Measurements from ENCODE around the gene N4BP2L2. TPM values are rescaled to one million over a fixed set of nuclear protein-coding genes. Genes with fewer than 3 reads are reported as not detected.

Gene N4BP2L2
- total and polyA plus RNA-seq, 9 of the 15 experiments (the other 6 are each of a cell fraction or from before 2014, with no cell fraction given), result 33.9 to 76.4 (median 48.7) TPM

DNA sequence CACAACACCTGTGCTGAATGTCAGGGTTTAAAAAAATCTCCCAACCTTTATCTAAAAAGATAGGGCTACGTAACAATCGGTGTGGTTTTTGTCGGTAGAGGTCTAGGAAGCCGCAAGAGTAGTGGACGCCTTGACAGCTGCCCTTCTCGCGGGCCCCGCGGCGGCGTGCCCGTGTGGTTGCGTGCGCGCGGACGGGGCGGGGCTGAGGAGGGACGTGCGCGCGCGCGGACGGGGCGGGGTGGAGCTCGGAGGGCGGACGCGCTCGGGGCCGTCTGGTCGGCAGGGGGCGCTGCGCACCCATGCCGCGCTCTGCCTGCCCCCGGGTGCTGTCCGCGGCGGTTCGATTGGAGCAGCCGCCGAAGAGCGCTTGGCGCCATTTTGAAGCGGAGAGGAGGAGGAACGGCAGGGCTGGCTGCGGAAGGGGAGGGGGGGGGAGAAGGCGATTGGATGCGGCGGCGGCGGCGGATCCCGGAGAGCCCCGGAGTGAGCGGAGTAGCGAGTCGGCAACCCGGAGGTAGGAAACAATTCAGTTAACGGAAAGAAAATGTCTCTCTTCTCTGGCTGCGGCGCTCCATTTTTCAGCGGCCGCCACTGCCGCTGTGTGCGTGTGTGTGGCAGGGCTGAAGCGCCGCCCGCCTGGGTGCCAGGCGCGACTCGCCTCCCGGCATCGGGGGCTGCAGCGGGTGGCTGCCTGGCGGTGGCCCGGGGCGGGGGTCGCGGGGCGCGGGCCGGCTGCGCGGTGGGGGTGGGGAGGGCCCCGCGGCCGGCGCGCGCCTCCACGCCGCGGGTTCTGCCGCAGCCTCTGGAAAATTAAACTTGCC, 47.7 kb upstream of the N4BP2L2 start, which contains the start of gene PDS5B (continued):
- TF ChIP-seq, protein P1, sequence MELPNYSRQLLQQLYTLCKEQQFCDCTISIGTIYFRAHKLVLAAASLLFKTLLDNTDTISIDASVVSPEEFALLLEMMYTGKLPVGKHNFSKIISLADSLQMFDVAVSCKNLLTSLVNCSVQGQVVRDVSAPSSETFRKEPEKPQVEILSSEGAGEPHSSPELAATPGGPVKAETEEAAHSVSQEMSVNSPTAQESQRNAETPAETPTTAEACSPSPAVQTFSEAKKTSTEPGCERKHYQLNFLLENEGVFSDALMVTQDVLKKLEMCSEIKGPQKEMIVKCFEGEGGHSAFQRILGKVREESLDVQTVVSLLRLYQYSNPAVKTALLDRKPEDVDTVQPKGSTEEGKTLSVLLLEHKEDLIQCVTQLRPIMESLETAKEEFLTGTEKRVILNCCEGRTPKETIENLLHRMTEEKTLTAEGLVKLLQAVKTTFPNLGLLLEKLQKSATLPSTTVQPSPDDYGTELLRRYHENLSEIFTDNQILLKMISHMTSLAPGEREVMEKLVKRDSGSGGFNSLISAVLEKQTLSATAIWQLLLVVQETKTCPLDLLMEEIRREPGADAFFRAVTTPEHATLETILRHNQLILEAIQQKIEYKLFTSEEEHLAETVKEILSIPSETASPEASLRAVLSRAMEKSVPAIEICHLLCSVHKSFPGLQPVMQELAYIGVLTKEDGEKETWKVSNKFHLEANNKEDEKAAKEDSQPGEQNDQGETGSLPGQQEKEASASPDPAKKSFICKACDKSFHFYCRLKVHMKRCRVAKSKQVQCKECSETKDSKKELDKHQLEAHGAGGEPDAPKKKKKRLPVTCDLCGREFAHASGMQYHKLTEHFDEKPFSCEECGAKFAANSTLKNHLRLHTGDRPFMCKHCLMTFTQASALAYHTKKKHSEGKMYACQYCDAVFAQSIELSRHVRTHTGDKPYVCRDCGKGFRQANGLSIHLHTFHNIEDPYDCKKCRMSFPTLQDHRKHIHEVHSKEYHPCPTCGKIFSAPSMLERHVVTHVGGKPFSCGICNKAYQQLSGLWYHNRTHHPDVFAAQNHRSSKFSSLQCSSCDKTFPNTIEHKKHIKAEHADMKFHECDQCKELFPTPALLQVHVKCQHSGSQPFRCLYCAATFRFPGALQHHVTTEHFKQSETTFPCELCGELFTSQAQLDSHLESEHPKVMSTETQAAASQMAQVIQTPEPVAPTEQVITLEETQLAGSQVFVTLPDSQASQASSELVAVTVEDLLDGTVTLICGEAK (IDR thresholded peaks at IDR 0.05), result no peak
- TF ChIP-seq, protein P1 (CRISPR knock-in tag; IDR thresholded peaks at IDR 0.05), result no peak
- TF ChIP-seq, protein P2, sequence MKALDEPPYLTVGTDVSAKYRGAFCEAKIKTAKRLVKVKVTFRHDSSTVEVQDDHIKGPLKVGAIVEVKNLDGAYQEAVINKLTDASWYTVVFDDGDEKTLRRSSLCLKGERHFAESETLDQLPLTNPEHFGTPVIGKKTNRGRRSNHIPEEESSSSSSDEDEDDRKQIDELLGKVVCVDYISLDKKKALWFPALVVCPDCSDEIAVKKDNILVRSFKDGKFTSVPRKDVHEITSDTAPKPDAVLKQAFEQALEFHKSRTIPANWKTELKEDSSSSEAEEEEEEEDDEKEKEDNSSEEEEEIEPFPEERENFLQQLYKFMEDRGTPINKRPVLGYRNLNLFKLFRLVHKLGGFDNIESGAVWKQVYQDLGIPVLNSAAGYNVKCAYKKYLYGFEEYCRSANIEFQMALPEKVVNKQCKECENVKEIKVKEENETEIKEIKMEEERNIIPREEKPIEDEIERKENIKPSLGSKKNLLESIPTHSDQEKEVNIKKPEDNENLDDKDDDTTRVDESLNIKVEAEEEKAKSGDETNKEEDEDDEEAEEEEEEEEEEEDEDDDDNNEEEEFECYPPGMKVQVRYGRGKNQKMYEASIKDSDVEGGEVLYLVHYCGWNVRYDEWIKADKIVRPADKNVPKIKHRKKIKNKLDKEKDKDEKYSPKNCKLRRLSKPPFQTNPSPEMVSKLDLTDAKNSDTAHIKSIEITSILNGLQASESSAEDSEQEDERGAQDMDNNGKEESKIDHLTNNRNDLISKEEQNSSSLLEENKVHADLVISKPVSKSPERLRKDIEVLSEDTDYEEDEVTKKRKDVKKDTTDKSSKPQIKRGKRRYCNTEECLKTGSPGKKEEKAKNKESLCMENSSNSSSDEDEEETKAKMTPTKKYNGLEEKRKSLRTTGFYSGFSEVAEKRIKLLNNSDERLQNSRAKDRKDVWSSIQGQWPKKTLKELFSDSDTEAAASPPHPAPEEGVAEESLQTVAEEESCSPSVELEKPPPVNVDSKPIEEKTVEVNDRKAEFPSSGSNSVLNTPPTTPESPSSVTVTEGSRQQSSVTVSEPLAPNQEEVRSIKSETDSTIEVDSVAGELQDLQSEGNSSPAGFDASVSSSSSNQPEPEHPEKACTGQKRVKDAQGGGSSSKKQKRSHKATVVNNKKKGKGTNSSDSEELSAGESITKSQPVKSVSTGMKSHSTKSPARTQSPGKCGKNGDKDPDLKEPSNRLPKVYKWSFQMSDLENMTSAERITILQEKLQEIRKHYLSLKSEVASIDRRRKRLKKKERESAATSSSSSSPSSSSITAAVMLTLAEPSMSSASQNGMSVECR (CRISPR knock-in tag; IDR thresholded peaks at IDR 0.05), result no peak
- TF ChIP-seq ZC3H11A (IDR thresholded peaks at IDR 0.05; ENCODE audit: low read depth, low read length) (no peak), POLR2H (tag; IDR thresholded peaks at IDR 0.05; ENCODE audit: low read depth) (no peak), RBBP5 (IDR thresholded peaks at IDR 0.05; ENCODE audit: borderline replicate concordance, insufficient read depth, low read length, poor library complexity, severe bottlenecking) (no peak)
- TF ChIP-seq, protein P3, sequence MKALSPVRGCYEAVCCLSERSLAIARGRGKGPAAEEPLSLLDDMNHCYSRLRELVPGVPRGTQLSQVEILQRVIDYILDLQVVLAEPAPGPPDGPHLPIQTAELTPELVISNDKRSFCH (CRISPR knock-in tag; IDR thresholded peaks at IDR 0.05), result no peak
- TF ChIP-seq, protein P3 (tag; IDR thresholded peaks at IDR 0.05), result no peak
- TF ChIP-seq, protein P4, sequence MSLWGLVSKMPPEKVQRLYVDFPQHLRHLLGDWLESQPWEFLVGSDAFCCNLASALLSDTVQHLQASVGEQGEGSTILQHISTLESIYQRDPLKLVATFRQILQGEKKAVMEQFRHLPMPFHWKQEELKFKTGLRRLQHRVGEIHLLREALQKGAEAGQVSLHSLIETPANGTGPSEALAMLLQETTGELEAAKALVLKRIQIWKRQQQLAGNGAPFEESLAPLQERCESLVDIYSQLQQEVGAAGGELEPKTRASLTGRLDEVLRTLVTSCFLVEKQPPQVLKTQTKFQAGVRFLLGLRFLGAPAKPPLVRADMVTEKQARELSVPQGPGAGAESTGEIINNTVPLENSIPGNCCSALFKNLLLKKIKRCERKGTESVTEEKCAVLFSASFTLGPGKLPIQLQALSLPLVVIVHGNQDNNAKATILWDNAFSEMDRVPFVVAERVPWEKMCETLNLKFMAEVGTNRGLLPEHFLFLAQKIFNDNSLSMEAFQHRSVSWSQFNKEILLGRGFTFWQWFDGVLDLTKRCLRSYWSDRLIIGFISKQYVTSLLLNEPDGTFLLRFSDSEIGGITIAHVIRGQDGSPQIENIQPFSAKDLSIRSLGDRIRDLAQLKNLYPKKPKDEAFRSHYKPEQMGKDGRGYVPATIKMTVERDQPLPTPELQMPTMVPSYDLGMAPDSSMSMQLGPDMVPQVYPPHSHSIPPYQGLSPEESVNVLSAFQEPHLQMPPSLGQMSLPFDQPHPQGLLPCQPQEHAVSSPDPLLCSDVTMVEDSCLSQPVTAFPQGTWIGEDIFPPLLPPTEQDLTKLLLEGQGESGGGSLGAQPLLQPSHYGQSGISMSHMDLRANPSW (CRISPR knock-in tag; IDR thresholded peaks at IDR 0.05), result no peak
